NCI-H526 treated with DMSO at 0.1 percent for 48 hours (cell line): ENCODE data around the gene GAREM1.
"Not testable (repeated sequence)": the region's sequence is repeated elsewhere in the genome, so short reads cannot be mapped to it uniquely, and the experiment has no call there.

Source experiments
- DNase-seq: peaks from one replicate; lab custom pipeline; 2025; lab: John Stamatoyannopoulos, UW

GAREM1 gene

GRCh38 chr18:32368991-32369390 is 101.7 kb downstream of the GAREM1 start:
- DNase-seq: no peak

GRCh38 chr18:32368170-32368569 is 102.5 kb downstream of the GAREM1 start:
- DNase-seq: no peak

- DNase-seq: no peak
Observed at GRCh38 chr18:32366586-32367538, 103.8 kb downstream of the GAREM1 start.

GRCh38 chr18:32362484-32362883 is 108.2 kb downstream of the GAREM1 start:
- DNase-seq: peak; percentile 23

- DNase-seq: no peak
Observed at GRCh38 chr18:32360682-32361345, 109.9 kb downstream of the GAREM1 start.

GRCh38 chr18:32358529-32358928 is 112.2 kb downstream of the GAREM1 start:
- no peak for DNase-seq

GRCh38 chr18:32358075-32358474 is 112.6 kb downstream of the GAREM1 start:
- DNase-seq: no peak

GRCh38 chr18:32355896-32356295 is 114.8 kb downstream of the GAREM1 start:
- no peak for DNase-seq

- no peak for DNase-seq
Observed at GRCh38 chr18:32354518-32354917, 116.2 kb downstream of the GAREM1 start.

GRCh38 chr18:32353257-32353656 is 117.4 kb downstream of the GAREM1 start:
- no peak for DNase-seq

GRCh38 chr18:32351032-32351431 is 119.7 kb downstream of the GAREM1 start:
- DNase-seq: no peak

- DNase-seq: no peak
Observed at GRCh38 chr18:32349728-32350395, 120.8 kb downstream of the GAREM1 start.

- no peak for DNase-seq
Observed at GRCh38 chr18:32346671-32347070, 124.0 kb downstream of the GAREM1 start.

- DNase-seq: no peak
Observed at GRCh38 chr18:32343634-32344033, 127.0 kb downstream of the GAREM1 start.

- not testable (repeated sequence) for DNase-seq
Observed at GRCh38 chr18:32341112-32341511, 129.6 kb downstream of the GAREM1 start.

GRCh38 chr18:32339045-32339444 is 131.6 kb downstream of the GAREM1 start:
- no peak for DNase-seq

- no peak for DNase-seq
Observed at GRCh38 chr18:32337821-32338220, 132.9 kb downstream of the GAREM1 start.

- no peak for DNase-seq
Observed at GRCh38 chr18:32337347-32337746, 133.3 kb downstream of the GAREM1 start.

- DNase-seq: no peak
Observed at GRCh38 chr18:32335228-32335627, 135.5 kb downstream of the GAREM1 start.

GRCh38 chr18:32333781-32334180 is 136.9 kb downstream of the GAREM1 start:
- DNase-seq: no peak

- no peak for DNase-seq
Observed at GRCh38 chr18:32332708-32333107, 138.0 kb downstream of the GAREM1 start.

GRCh38 chr18:32328974-32329373 is 141.7 kb downstream of the GAREM1 start:
- no peak for DNase-seq

GRCh38 chr18:32328379-32328778 is 142.3 kb downstream of the GAREM1 start:
- DNase-seq: no peak
